H7 (cell line): Measurements from ENCODE around the gene DGKI. TPM values are rescaled to one million over a fixed set of nuclear protein-coding genes. Genes with fewer than 3 reads are reported as not detected.
A peak's percentile ranks its signal among the peaks of the same experiment; 100 is the strongest.
"Not testable (repeated sequence)": the region's sequence is repeated elsewhere in the genome, so short reads cannot be mapped to it uniquely, and the experiment has no call there.

ENCODE experiments used
- DNase-seq: peaks from one replicate; pipeline ENCODE4 v3.0.0; 2012
- H3K27me3 ChIP-seq: 2 replicates; pipeline ENCODE4 v1.6.0; 2011; ENCODE audit warnings: mild to moderate bottlenecking, low read length; ENCODE audit not compliant: control insufficient read depth, insufficient read depth
- H3K36me3 ChIP-seq: replicated peaks from 2 replicates; pipeline ENCODE4 v1.5.1; 2011; ENCODE audit warnings: low read length; ENCODE audit not compliant: control insufficient read depth, insufficient read depth
- H3K4me3 ChIP-seq: 2 replicates; pipeline ENCODE4 v1.5.1; 2011; ENCODE audit warnings: low read depth, mild to moderate bottlenecking, control low read depth, low read length, moderate library complexity; ENCODE audit not compliant: insufficient read depth
- total RNA-seq: library from RNA; depleted of rRNA; stranded (reverse); fragments of >200 nt; shearing (Covaris generic); gene quantifications from 2 replicates; pipeline ENCODE4 v1.2.3, GENCODE V29; 2014

Gene DGKI
- total RNA-seq, 1 experiment from 2014 or later: 0.14 TPM

DNA sequence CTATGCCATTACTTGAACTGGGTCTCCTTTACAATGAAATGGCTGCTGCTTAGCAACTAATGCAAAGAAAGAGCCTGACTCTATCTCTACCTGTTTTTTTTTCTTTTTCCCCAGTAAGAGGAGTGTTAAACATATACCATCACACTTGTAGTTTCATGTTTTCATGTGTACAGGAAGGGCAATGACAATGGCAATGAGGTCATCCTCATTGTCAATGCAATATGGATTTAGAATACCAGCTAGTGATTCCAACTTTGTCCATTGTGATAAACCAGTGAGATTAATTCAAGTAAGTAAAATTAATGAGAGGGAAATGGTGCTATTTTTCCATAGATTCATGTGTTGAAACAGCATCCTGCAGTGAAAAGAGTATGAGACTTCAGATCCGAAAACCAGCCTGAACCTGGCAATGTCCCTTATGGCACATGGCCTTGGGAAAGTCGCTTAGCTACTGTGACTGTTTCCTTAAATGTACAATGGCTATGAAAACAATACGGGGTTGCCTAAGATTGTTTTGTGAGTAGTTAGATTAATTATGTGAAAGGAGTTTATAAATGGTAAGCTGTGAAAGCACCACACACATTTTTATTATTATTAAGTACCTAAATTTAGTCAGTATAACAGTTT lies 11.2 kb downstream of the DGKI start:
- H3K27me3 ChIP-seq: no peaks in the 10 kb centered on the region
- no peak for DNase-seq
- H3K36me3 ChIP-seq: no peaks in the 10 kb centered on the region
- H3K4me3 ChIP-seq: no peak overlapping the region

DNA sequence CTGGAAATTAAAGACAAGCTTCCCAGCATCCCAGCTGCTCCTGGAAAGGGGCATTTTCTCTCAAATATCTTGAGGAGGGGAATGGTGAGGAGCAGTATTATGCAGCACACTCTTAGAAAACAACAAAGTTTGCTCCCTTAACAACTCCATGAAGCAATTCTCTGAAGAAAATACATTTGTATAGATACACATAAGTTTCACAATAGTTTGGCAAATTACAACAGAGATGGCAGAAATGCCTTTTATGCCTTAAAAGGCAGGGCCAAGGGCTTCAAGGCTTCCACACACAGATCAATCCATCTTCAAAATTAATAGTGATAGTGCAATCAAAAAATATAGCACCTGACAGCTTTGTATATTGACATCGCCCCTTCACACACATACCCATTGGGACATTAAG lies 12.2 kb downstream of the DGKI start:
- H3K27me3 ChIP-seq: no peaks in the 10 kb centered on the region
- H3K36me3 ChIP-seq: no peaks in the 10 kb centered on the region
- no peak for DNase-seq
- H3K4me3 ChIP-seq: no peak overlapping the region

DNA sequence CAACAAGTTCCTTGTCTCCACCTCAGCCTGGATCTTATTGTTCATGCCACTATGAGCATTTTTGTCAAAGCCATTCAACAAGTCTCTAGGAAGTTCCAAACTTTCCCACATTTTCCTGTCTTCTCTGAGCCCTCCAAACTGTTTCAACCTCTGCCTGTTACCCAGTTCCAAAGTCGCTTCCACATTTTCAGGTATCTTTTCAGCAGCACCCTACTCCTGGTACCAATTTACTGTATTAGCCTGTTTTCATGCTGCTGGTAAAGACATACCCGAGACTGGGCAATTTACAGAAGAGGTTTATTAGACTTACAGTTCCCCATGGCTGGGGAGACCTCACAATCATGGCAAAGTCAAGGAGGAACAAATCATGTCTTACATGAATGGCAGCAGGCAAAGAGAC lies 13.8 kb downstream of the DGKI start:
- not testable (repeated sequence) for H3K36me3 ChIP-seq, DNase-seq, H3K4me3 ChIP-seq, H3K27me3 ChIP-seq

DNA sequence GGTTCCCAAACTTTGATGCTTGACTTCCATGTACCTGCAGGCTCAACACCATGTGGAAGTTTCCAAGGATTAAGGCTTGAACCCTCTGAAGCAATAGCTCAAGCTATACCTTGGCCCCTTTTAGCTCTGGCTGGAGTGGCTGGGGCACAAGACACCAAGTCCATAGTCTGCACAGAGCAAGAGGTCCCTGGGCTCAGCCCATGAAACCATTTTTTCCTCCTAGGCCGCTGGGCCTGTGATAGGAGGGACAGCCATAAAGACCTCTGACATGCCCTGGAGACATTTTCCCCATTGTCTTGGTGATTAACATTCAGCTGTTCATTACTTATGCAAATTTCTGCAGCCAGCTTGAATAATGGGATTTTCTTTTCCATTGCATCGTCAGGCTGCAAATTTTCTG lies 14.4 kb downstream of the DGKI start:
- H3K27me3 ChIP-seq: no peaks in the 10 kb centered on the region
- no peak for DNase-seq

DNA sequence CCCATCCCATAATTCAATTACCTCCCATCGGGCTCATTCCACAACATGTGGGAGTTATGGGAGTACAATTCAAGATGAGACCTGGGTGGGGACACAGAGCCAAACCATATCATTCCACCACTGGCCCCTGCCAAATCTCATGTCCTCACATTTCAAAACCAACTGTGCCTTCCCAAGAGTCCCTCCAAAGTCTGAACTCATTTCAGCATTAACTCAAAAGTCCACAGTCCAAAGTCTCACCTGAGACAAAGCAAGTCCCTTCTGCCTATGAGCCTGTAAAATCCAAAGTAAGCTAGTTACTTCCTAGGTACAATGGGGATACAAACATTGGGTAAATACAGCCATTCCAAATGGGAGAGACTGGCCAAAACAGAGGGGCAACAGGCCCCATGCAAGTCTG lies 15.2 kb downstream of the DGKI start:
- not testable (repeated sequence) for H3K27me3 ChIP-seq, H3K4me3 ChIP-seq, DNase-seq, H3K36me3 ChIP-seq

More for the DNA sequence above, 14.4 kb downstream of the DGKI start:
- Histone ChIP-seq H3K4me3 (no peak overlapping the region), H3K36me3 (no peaks in the 10 kb centered on the region)

DNA sequence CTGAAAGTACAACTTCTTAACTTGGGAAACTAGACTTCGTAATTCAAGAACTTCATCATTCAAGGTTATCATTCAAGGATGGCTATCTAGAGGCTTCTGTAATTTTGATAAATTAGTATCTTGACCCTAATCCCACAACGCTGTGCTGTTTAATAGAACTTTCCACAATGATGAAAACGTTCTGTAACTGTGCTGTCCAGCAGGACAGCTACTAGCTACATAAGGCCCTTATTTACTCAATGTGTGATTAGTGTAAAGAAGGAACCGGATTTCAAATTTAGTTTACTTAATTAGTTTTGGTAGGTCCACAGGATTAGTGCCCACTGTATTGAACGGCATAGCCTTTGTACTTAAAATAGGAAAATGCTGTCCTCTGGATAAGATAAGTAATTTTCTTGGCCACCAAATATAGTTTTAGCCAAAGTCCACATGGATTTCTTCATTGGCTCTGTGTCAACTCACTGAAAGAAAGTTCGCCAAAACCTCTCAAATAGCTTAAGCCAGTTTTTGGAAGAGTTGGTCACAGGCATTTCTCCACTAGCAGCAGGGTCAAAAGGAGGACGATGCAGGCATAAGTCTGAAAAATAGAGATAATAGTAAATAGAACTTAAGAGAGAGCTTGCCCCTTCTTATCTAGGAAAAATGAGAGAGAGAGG lies 17.3 kb downstream of the DGKI start:
- Histone ChIP-seq H3K27me3 (no peaks in the 10 kb centered on the region), H3K4me3 (no peak overlapping the region), H3K36me3 (no peaks in the 10 kb centered on the region)
- no peak for DNase-seq

DNA sequence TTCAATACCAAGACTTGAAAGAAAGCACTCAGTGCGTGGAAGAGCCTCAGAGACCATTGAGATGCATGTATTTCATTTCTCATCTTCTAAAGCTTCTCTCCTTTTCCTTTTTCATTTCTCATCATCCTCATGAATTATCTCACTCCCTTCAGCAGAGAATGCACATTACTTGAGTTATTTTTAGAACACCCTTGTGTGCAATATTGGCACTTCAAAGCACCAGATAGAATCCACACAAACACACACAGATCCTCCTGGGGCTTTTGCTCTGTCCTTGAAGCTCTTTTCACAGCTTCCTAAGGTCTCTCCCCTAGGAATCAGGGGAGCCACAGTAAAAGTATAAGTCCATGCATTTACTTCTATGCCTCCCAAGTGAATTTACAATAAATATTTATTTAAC lies 18.3 kb downstream of the DGKI start:
- H3K27me3 ChIP-seq: no peaks in the 10 kb centered on the region
- no peak overlapping the region for H3K4me3 ChIP-seq
- no peaks in the 10 kb centered on the region for H3K36me3 ChIP-seq
- DNase-seq: no peak

DNA sequence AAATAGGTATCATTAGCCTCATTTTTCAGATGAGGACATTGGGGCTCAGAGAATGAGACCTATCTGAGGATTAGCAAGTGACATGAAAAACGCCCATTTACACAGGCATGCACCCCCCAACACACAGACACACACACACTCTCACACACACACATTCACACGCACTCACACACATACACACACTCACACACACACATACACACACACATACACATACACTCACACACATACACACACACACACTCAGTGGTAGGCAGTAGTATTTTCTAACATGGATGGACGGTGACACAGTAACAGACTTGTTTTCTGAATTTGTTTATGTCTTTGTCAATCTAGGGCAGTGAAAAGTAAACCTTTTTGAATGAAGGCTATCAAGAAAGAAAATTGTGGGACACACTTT lies 21.3 kb downstream of the DGKI start:
- no peaks in the 10 kb centered on the region for H3K27me3 ChIP-seq
- H3K4me3 ChIP-seq: no peak overlapping the region
- no peak for DNase-seq
- H3K36me3 ChIP-seq: no peaks in the 10 kb centered on the region

DNA sequence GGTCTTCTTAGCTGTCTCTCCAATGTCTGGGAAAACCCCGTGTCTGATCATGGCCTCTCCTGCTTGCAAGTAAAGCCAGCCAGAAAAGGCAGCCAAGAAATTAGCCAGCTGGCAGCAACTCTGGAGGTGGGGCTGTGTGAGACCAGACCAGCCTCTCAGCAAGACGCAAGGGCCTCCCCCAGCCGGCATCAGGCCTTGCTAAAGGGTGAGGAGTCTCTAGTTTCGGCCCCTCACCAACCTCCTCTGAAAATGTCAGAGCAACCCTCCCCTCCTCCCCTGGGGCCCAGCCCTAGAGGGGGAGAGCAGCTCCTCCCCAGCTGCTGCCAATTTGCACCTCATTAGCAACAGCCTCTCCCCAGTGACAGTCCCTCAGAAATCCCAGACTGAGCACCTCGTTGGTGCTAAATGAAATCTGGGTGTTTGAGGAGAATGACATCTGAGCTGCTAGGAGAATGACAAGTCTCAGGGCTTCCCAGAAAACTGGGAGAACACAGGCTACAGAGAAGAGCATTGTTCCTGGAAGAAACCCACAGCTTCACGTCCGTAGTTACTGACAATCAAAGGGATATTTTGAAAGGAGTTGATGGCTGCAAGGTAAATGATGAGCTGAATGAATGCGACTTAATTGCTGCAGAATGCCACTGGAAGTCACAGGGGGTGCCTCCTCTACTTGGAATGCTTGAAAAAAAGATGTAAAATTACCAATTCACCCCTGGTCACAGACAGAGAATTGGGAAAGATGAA lies 25.9 kb downstream of the DGKI start:
- Histone ChIP-seq H3K36me3 (no peaks in the 10 kb centered on the region), H3K4me3 (no peak overlapping the region), H3K27me3 (no peaks in the 10 kb centered on the region; the same call in 1 of the 2 replicates)
- peak; percentile 43 for DNase-seq

DNA sequence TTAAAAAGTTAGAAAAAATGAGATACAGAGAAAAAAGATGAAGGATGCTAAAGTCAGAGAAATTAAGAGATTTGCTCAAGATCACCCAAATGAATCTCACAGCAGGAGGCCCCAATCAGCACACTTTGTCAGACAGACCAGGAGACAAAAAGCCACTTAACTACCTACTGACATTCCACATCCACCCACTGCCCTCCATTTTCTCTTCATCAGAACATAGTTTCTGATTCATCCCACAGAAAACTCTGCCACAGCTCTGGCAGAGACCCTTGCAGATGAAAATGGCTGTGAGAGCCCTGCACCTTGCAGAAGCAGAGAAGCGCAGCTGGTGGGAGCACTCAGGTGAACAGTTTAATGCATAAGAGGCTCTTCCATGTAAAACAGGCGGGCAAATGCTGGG lies 26.6 kb downstream of the DGKI start:
- H3K27me3 ChIP-seq: no peaks in the 10 kb centered on the region; the same call in 1 of the 2 replicates

DNA sequence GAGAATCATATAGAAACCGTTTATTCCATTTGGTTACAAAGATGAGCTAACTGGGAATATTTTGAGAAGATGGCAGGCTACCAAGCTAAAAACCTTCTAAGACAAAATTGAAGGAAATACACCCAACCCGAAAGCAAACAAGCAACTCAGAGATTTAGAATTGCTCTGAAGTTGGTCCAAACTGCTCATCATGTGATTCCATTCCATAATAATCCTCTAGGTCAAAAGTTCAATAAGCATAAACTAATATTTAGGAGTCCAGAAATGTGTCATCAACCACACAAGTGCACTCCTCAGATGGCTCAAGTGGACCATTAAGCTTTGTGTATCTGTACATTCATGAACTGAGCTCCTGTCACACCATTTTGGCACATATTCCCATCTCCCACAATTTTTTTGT lies 28.7 kb downstream of the DGKI start:
- DNase-seq: no peak
- Histone ChIP-seq H3K36me3 (no peaks in the 10 kb centered on the region), H3K27me3 (no peaks in the 10 kb centered on the region; the same call in 1 of the 2 replicates), H3K4me3 (no peak overlapping the region)

More for the DNA sequence above, 26.6 kb downstream of the DGKI start:
- Histone ChIP-seq H3K4me3 (no peak overlapping the region), H3K36me3 (no peaks in the 10 kb centered on the region)
- DNase-seq: no peak

DNA sequence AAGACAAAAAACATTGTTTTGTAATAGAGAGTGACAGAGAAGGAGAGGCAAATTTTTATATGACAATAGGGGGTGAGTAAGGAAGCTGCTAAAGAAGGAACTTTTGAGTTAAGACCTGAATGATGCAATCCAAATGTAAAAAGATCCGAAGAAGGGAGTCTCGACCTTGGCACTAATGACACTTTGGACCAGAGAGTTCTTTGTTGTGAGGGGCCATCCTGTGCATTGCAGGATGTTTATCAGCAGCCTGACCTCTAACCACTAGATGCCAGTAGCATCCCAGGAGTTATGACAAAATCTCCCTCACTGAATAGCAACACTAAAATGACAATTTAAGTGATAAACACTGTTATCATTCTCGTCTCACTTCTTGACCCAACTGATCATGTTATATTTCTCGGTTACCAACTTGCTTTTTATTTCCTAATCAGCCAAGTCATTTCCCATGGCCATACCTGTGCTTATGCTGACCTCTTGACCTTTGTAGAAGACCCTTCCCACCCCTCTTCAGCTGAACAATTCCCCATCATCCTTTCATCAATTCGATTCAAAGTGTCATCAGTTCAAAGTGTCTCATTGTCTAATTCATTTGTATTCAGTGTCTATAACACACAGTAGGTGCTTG lies 30.0 kb downstream of the DGKI start:
- no peaks in the 10 kb centered on the region; the same call in 1 of the 2 replicates for H3K27me3 ChIP-seq
- no peak overlapping the region for H3K4me3 ChIP-seq
- no peaks in the 10 kb centered on the region for H3K36me3 ChIP-seq
- peak; percentile 24 for DNase-seq

DNA sequence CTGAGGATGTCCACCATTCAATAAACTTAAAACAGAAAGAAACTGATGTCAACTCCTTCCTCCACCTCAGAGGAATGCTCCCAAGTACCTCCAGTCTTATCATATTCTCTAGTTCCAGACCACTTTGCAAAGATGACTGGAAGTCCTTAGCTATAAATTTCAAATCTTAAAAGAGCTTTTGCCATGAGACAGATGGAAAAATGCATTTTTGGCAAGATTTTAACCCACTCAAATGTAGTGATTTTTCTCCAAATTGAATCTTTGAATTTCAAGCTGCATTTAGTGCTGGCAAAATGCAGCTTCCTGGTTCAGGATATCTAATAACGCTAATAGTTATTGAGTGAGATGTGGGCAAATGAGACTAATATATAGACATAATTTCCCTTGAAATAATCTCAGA lies 33.2 kb downstream of the DGKI start:
- H3K36me3 ChIP-seq: no peaks in the 10 kb centered on the region
- H3K27me3 ChIP-seq: no peaks in the 10 kb centered on the region
- no peak overlapping the region for H3K4me3 ChIP-seq
- DNase-seq: no peak

DNA sequence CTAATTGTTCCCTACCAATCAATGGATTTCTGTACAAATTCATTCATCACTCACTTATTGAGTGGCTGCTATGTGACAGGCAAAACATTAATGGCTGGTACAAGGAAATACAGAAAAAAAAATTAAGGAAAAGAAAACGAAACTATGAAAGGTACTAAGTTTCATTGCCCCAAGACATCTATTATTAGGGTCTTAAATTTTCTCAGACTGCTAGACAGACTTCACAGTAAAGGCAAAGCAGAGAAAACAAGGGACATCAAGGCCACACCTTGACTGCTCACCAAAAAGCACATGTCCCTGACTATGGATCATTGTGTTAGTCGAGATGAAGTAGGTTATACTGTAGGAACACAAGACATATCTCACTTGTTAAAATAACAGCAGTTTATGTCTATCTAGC lies 36.5 kb downstream of the DGKI start:
- no peak for DNase-seq
- no peaks in the 10 kb centered on the region for H3K27me3 ChIP-seq
- H3K4me3 ChIP-seq: no peak overlapping the region
- H3K36me3 ChIP-seq: no peaks in the 10 kb centered on the region

DNA sequence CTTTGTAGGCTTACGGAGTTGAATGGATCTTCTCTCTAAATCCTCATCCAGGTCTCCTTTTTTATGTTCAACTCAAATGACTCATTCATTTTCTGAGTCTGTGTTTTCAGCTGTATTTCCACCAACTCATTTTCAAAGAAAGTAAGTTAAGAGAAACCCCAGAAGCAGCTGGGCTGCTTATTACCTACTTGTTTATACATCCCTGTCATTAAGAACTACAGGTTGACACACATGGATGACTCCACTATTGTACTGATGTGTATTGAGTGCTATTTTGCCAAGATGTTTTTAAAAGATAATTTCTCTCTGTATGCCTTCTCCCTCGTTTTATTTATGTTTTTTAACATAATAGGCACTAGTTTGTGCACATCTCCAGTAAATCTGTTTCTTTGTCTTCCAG lies 41.9 kb downstream of the DGKI start:
- no peaks in the 10 kb centered on the region for H3K36me3 ChIP-seq
- DNase-seq: no peak
- no peak overlapping the region for H3K4me3 ChIP-seq
- no peaks in the 10 kb centered on the region for H3K27me3 ChIP-seq
